Liver (tissue), 9 donors: ENCODE measurements around the gene DDX20. TPM values are rescaled to one million over a fixed set of nuclear protein-coding genes. Genes with fewer than 3 reads are reported as not detected.

Experiments used
- DNase-seq: peaks from one replicate; pipeline ENCODE4 v3.0.0-alpha.2; 2017; ENCODE audit warnings: low spot score
- H3K27ac ChIP-seq, 2 donors: one replicate each; pipeline ENCODE4 v1.7.0; 2013; ENCODE audit warnings: inconsistent platforms in 2 of 2, low read length in 2 of 2, control low read depth in 1 of 2, low read depth in 1 of 2, mild to moderate bottlenecking in 1 of 2
- H3K27me3 ChIP-seq, 4 donors: one replicate each; pipeline versions ENCODE4 v1.6.1 to v1.7.0; 2013; ENCODE audit warnings: low read length in 3 of 4, inconsistent platforms in 1 of 4, mild to moderate bottlenecking in 1 of 4, moderate library complexity in 1 of 4; ENCODE audit not compliant: control insufficient read depth in 4 of 4, insufficient read depth in 4 of 4
- H3K36me3 ChIP-seq, 4 donors: one replicate each; pipeline versions ENCODE4 v1.6.1 to v1.7.0; 2013; ENCODE audit warnings: low read length in 3 of 4, mild to moderate bottlenecking in 3 of 4, low read depth in 1 of 4, moderate library complexity in 1 of 4; ENCODE audit not compliant: control insufficient read depth in 4 of 4, insufficient read depth in 3 of 4
- H3K4me1 ChIP-seq, 4 donors: one replicate each; pipeline versions ENCODE4 v1.6.1 to v1.7.0; 2013; ENCODE audit warnings: low read length in 3 of 4, mild to moderate bottlenecking in 3 of 4, moderate library complexity in 1 of 4; ENCODE audit not compliant: control insufficient read depth in 4 of 4, insufficient read depth in 4 of 4
- H3K4me3 ChIP-seq, 3 donors: one replicate each; pipeline versions ENCODE4 v1.6.1 to v1.7.0; 2013; ENCODE audit warnings: low read length in 3 of 3, control low read depth in 1 of 3, low read depth in 1 of 3, mild to moderate bottlenecking in 1 of 3
- H3K9ac ChIP-seq, 2 donors: one replicate each; pipeline ENCODE4 v1.7.0; 2013; ENCODE audit warnings: low read length in 2 of 2, mild to moderate bottlenecking in 2 of 2, moderate library complexity in 2 of 2, control low read depth in 1 of 2, low read depth in 1 of 2
- H3K9me3 ChIP-seq, 4 donors: one replicate each; pipeline versions ENCODE4 v1.6.1 to v1.7.0; 2013; ENCODE audit warnings: low read length in 3 of 4; ENCODE audit not compliant: control insufficient read depth in 4 of 4
- ATF3 ChIP-seq: IDR thresholded peaks from 2 replicates; pipeline ENCODE4 v1.6.1; 2016; ENCODE audit warnings: antibody characterized with exemption
- FOXA1 ChIP-seq: IDR thresholded peaks from 2 replicates; pipeline ENCODE4 v1.6.1; 2016; ENCODE audit warnings: antibody characterized with exemption
- FOXA2 ChIP-seq: IDR thresholded peaks from 2 replicates; pipeline ENCODE4 v1.6.1; 2016; ENCODE audit warnings: antibody characterized with exemption
- GABPA ChIP-seq, 2 donors: IDR thresholded peaks in 1 of 2; conservative IDR thresholded peaks in 1 of 2; 2 replicates each; pipeline ENCODE4 v1.6.1; 2016; ENCODE audit warnings: antibody characterized with exemption in 2 of 2, mild to moderate bottlenecking in 1 of 2, moderate library complexity in 1 of 2
- HNF4A ChIP-seq, 2 donors: conservative IDR thresholded peaks; 2 replicates each; pipeline ENCODE4 v1.6.1; 2016; ENCODE audit warnings: antibody characterized with exemption in 2 of 2, mild to moderate bottlenecking in 2 of 2
- HNF4G ChIP-seq: IDR thresholded peaks from 2 replicates; pipeline ENCODE4 v1.6.1; 2016; ENCODE audit warnings: antibody characterized with exemption
- JUND ChIP-seq, 2 donors: IDR thresholded peaks; 2 replicates each; pipeline ENCODE4 v1.6.1; 2016; ENCODE audit warnings: antibody characterized with exemption in 2 of 2
- NR2F2 ChIP-seq: IDR thresholded peaks from 2 replicates; pipeline ENCODE4 v1.6.1; 2016; ENCODE audit warnings: antibody characterized with exemption
- RAD21 ChIP-seq, 2 donors: IDR thresholded peaks; 2 replicates each; pipeline ENCODE4 v1.6.1; 2016; ENCODE audit warnings: antibody characterized with exemption in 2 of 2, mild to moderate bottlenecking in 2 of 2
- RXRA ChIP-seq, 2 donors: IDR thresholded peaks; 2 replicates each; pipeline ENCODE4 v1.6.1; 2017 to 2018; ENCODE audit warnings: antibody characterized with exemption in 2 of 2, mild to moderate bottlenecking in 1 of 2
- TAF1 ChIP-seq: conservative IDR thresholded peaks from 2 replicates; pipeline ENCODE4 v1.6.1; 2016; ENCODE audit warnings: antibody characterized with exemption, mild to moderate bottlenecking
- YY1 ChIP-seq: IDR thresholded peaks from 2 replicates; pipeline ENCODE4 v1.6.1; 2016; ENCODE audit warnings: antibody characterized with exemption, mild to moderate bottlenecking
- WGBS: extraction: QIAGEN DNeasy Blood & Tissue Kit; methylation state at CpG from one replicate; pipeline ENCODE4 v1.1.7; 2013; 5-methylcytosine and 5-hydroxymethylcytosine counted together
- polyA plus RNA-seq, 2 donors: library from polyadenylated mRNA; stranded (reverse) in 1 of 2; unstranded in 1 of 2; fragments of 200-250 nt in 1 of 2; fragments of >200 nt in 1 of 2; fragmentation: Nextera tagmentation in 1 of 2; extraction: Ambion mirVana in 1 of 2; gene quantifications; one replicate each; pipeline versions ENCODE4 v1.2.1 to v1.2.3, GENCODE V29; 2013 to 2015
- total RNA-seq, 2 donors: library from RNA; depleted of rRNA; stranded (reverse); fragments of >200 nt; gene quantifications; one replicate each; pipeline ENCODE4 v1.2.3, GENCODE V29; 2014
- TF ChIP-seq, protein P1 (sequence below): IDR thresholded peaks from 2 replicates; pipeline ENCODE4 v1.6.1; 2016; ENCODE audit warnings: antibody characterized with exemption, mild to moderate bottlenecking
- TF ChIP-seq, protein P2 (sequence below): IDR thresholded peaks from 2 replicates; pipeline ENCODE4 v1.6.1; 2016; ENCODE audit warnings: antibody characterized with exemption
- TF ChIP-seq, protein P3 (sequence below): fragments of 150-350 bp; IDR thresholded peaks from 2 replicates; pipeline ENCODE4 v1.5.1; 2017; ENCODE audit warnings: improper control_type of control experiment, low read depth, low read length; ENCODE audit not compliant: missing input control
- donor health status: healthy.
- donor health status: healthy.
- donor health status: healthy.
- donor health status: healthy.
- donor health status: healthy.

The DDX20 gene
- total and polyA plus RNA-seq, 4 donors, result 2.3 to 8.6 (median 4.6) TPM

- TF ChIP-seq, protein P1, sequence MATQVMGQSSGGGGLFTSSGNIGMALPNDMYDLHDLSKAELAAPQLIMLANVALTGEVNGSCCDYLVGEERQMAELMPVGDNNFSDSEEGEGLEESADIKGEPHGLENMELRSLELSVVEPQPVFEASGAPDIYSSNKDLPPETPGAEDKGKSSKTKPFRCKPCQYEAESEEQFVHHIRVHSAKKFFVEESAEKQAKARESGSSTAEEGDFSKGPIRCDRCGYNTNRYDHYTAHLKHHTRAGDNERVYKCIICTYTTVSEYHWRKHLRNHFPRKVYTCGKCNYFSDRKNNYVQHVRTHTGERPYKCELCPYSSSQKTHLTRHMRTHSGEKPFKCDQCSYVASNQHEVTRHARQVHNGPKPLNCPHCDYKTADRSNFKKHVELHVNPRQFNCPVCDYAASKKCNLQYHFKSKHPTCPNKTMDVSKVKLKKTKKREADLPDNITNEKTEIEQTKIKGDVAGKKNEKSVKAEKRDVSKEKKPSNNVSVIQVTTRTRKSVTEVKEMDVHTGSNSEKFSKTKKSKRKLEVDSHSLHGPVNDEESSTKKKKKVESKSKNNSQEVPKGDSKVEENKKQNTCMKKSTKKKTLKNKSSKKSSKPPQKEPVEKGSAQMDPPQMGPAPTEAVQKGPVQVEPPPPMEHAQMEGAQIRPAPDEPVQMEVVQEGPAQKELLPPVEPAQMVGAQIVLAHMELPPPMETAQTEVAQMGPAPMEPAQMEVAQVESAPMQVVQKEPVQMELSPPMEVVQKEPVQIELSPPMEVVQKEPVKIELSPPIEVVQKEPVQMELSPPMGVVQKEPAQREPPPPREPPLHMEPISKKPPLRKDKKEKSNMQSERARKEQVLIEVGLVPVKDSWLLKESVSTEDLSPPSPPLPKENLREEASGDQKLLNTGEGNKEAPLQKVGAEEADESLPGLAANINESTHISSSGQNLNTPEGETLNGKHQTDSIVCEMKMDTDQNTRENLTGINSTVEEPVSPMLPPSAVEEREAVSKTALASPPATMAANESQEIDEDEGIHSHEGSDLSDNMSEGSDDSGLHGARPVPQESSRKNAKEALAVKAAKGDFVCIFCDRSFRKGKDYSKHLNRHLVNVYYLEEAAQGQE, result no peak
- TF ChIP-seq FOXA2 (no peak), TAF1 (no peak), HNF4G (no peak), RAD21 (IDR thresholded peaks at IDR 0.05) (no peak), NR2F2 (no peak), YY1 (no peak), ATF3 (no peak), RXRA (IDR thresholded peaks at IDR 0.05) (no peak), HNF4A (conservative IDR thresholded peaks at IDR 0.05) (no peak), FOXA1 (no peak)
Measured at GRCh38 chr1:111735321-111735720, 20.4 kb upstream of the DDX20 start (continued).

DNA sequence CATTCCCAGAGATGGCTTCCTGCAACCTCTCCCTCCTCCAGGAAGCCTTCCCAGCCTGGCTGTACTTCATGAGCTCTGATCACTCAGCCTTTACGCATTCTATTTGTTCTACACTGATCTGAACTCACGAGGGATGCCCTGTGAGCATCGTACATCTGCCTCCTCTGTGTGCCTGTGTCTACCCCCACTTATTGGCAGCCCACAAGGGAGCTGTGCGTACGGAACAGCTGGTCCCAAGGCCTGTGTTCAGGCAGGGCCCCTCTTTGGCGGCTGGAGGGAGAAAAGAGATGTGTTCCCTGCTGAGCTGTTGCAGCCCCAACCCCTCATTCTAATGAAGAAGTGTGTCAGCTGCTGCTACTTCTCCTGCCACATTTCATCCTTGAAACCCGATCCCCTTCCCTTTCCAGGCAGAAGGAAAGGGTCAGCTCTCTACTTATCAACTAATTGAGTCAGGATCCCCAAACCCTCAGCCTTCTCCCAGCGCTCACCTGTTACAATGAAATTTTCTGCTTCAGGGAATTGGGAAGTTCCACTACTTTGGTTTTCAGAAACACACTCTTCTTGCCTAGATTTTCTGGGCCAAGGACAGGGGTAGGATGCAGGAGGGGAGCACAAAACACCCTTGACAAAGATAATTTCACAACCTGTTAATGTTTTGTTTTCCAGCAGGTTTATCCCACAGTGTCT, 19.7 kb upstream of the DDX20 start:
- Histone ChIP-seq H3K4me1 (peaks cover 7 to 30% (median 17%) of the 10 kb centered on the region in 4 donors), H3K27me3 (no peaks in the 10 kb centered on the region), H3K4me3 (no peak overlapping the region), H3K36me3 (no peaks in the 10 kb centered on the region), H3K27ac (no peak overlapping the region), H3K9me3 (no peaks in the 10 kb centered on the region), H3K9ac (no peak overlapping the region)
- 92% methylated on average over 8 of the region's 8 CpGs for WGBS
- no peak for TF ChIP-seq ATF3
- TF ChIP-seq FOXA2, result no peak
- no peak for TF ChIP-seq GABPA (IDR thresholded peaks at IDR 0.05 in 1 of 2, conservative IDR thresholded peaks at IDR 0.05 in 1 of 2)
- TF ChIP-seq, protein P2, sequence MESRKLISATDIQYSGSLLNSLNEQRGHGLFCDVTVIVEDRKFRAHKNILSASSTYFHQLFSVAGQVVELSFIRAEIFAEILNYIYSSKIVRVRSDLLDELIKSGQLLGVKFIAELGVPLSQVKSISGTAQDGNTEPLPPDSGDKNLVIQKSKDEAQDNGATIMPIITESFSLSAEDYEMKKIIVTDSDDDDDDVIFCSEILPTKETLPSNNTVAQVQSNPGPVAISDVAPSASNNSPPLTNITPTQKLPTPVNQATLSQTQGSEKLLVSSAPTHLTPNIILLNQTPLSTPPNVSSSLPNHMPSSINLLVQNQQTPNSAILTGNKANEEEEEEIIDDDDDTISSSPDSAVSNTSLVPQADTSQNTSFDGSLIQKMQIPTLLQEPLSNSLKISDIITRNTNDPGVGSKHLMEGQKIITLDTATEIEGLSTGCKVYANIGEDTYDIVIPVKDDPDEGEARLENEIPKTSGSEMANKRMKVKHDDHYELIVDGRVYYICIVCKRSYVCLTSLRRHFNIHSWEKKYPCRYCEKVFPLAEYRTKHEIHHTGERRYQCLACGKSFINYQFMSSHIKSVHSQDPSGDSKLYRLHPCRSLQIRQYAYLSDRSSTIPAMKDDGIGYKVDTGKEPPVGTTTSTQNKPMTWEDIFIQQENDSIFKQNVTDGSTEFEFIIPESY, result no peak
- TF ChIP-seq HNF4G, result no peak
- TF ChIP-seq RAD21 (IDR thresholded peaks at IDR 0.05), result no peak
- TF ChIP-seq TAF1, result no peak
- TF ChIP-seq JUND (IDR thresholded peaks at IDR 0.05), result no peak
- TF ChIP-seq RXRA (IDR thresholded peaks at IDR 0.05), result no peak
- TF ChIP-seq NR2F2, result no peak
- TF ChIP-seq, protein P3, sequence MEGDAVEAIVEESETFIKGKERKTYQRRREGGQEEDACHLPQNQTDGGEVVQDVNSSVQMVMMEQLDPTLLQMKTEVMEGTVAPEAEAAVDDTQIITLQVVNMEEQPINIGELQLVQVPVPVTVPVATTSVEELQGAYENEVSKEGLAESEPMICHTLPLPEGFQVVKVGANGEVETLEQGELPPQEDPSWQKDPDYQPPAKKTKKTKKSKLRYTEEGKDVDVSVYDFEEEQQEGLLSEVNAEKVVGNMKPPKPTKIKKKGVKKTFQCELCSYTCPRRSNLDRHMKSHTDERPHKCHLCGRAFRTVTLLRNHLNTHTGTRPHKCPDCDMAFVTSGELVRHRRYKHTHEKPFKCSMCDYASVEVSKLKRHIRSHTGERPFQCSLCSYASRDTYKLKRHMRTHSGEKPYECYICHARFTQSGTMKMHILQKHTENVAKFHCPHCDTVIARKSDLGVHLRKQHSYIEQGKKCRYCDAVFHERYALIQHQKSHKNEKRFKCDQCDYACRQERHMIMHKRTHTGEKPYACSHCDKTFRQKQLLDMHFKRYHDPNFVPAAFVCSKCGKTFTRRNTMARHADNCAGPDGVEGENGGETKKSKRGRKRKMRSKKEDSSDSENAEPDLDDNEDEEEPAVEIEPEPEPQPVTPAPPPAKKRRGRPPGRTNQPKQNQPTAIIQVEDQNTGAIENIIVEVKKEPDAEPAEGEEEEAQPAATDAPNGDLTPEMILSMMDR, result no peak
- no peak for TF ChIP-seq YY1
- DNase-seq, result no peak
